BLaER1 treated with 17β-estradiol and CSF1 and Interleukin-3, amounts not matched to agents 10 nM and 100 nM (cell line): ENCODE data around the gene NRG3.
A peak's percentile ranks its signal among the peaks of the same experiment; 100 is the strongest.

Experiments
- H3K27ac ChIP-seq, 11 experiments: shearing (Covaris generic); formaldehyde crosslinking; 2 replicates each; pipeline ENCODE4 v1.8.1; 2022
- H3K27me3 ChIP-seq, 11 experiments: shearing (Covaris generic); formaldehyde crosslinking; 2 replicates each; pipeline ENCODE4 v1.8.1; 2022
- H3K36me3 ChIP-seq, 11 experiments: shearing (Covaris generic); formaldehyde crosslinking; 2 replicates each; pipeline ENCODE4 v1.8.1; 2022
- H3K4me1 ChIP-seq, 10 experiments: shearing (Covaris generic); formaldehyde crosslinking; 2 replicates each; pipeline ENCODE4 v1.8.1; 2022
- H3K4me2 ChIP-seq, 11 experiments: shearing (Covaris generic); formaldehyde crosslinking; 2 replicates each; pipeline ENCODE4 v1.8.1; 2022
- H3K4me3 ChIP-seq, 10 experiments: shearing (Covaris generic); formaldehyde crosslinking; 2 replicates each; pipeline ENCODE4 v1.8.1; 2022
- H3K9ac ChIP-seq, 11 experiments: shearing (Covaris generic); formaldehyde crosslinking; 2 replicates each; pipeline ENCODE4 v1.8.1; 2022
- H3K9me3 ChIP-seq, 11 experiments: shearing (Covaris generic); formaldehyde crosslinking; replicated peaks in 1 of 11; 2 replicates each; pipeline ENCODE4 v1.8.1; 2022
- H4K20me1 ChIP-seq, 11 experiments: shearing (Covaris generic); formaldehyde crosslinking; 2 replicates each; pipeline ENCODE4 v1.8.1; 2022
- Cebpa-rat ChIP-seq, 11 experiments: shearing (Covaris generic); IDR thresholded peaks; 2 replicates each; pipeline ENCODE4 v1.8.1; 2022

NRG3 gene

DNA sequence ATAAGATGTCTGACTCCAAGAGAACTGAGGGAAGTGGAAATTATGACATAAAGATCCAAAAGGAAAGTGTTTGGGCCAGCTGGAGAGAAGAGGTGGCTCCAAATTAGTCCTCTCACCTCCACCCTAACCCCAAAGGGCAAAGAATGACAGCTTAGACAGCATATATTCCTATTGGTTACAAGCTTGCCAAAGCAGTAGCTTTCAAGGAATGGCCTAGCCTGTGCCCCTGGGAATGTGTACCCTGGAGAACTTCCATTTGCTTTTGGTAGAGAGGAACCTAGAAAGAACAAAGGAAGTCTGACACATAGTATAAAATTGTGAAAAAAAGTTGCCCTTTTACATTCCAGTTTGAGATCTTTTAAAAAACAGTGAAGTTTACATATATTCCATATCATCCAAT is 11.2 kb upstream of the NRG3 start:
- Histone ChIP-seq H4K20me1 (no peaks in the 10 kb centered on the region; a peak in 1 of 22 replicates), H3K4me3 (no peak overlapping the region), H3K9me3 (peaks cover 0 to 17% (median 10%) of the 10 kb centered on the region in 11 experiments; a peak in 12 of 22 replicates), H3K36me3 (no peaks in the 10 kb centered on the region), H3K9ac (no peak overlapping the region), H3K27ac (no peak overlapping the region), H3K4me2 (no peak overlapping the region), H3K27me3 (no peaks in the 10 kb centered on the region), H3K4me1 (peaks cover 11 to 23% (median 19%) of the 10 kb centered on the region in 10 experiments)
- no peak for TF ChIP-seq Cebpa-rat (IDR thresholded peaks at IDR 0.05)

DNA sequence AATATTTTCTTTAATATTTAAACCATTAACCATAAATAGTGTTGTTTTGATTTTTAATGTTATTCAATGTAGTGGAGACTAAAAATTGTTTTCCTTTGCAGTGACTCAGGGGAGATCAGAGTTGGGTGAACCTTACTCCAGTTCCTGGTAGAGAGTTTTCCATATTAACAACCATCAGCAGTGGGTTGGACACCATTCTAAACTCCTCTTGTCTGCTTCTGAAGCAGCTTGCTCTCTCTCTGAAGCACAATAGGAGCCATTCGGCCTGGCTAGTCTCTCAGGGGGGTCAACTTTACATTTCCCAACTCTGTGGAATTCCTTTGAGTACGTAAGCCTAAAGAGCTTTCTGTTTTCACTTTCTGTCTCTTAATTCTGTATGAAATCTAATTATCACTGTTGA is 9.4 kb upstream of the NRG3 start:
- Histone ChIP-seq H3K4me1 (peaks cover 11 to 23% (median 19%) of the 10 kb centered on the region in 10 experiments), H4K20me1 (no peaks in the 10 kb centered on the region; a peak in 1 of 22 replicates), H3K36me3 (no peaks in the 10 kb centered on the region), H3K4me3 (no peak overlapping the region), H3K9me3 (peaks cover 0 to 17% (median 10%) of the 10 kb centered on the region in 11 experiments; a peak in 12 of 22 replicates), H3K27me3 (no peaks in the 10 kb centered on the region), H3K4me2 (peak overlapping the region in 4 of 11 experiments; percentile 38 to 80 (median 76); a peak in 4 of 22 replicates), H3K27ac (no peak overlapping the region), H3K9ac (no peak overlapping the region)
- TF ChIP-seq Cebpa-rat (IDR thresholded peaks at IDR 0.05) = no peak

DNA sequence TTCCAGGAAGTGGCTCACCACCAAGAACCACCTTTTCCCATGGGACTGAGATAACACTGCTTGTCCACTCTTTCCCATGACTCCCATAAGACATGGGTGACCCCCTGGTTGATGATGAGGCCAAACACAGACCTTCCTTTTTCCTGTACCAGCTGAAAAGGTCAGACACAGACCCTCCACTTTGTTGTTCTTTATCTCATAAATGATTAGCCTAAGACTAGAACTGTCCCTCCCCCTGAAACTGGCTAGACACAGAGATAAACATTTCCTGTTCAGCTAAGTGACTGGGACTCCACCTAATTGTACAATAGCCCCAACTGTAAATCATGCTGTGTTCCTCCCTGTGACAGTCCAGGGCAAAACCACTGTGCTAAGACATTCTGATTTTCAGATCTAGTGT is 8.2 kb upstream of the NRG3 start:
- Histone ChIP-seq H3K9ac (no peak overlapping the region), H3K27me3 (no peaks in the 10 kb centered on the region), H3K4me2 (peak overlapping the region; percentile 67 to 84 (median 77)), H3K9me3 (peaks cover 0 to 14% (median 10%) of the 10 kb centered on the region in 11 experiments; a peak in 12 of 22 replicates), H4K20me1 (peaks cover 0 to 2% (median 0%) of the 10 kb centered on the region in 11 experiments; a peak in 2 of 22 replicates), H3K36me3 (no peaks in the 10 kb centered on the region), H3K4me1 (peaks cover 14 to 28% (median 23%) of the 10 kb centered on the region in 10 experiments), H3K27ac (peak overlapping the region in 3 of 11 experiments; percentile 1 to 37 (median 16); a peak in 4 of 22 replicates), H3K4me3 (no peak overlapping the region)
- TF ChIP-seq Cebpa-rat (IDR thresholded peaks at IDR 0.05) = no peak

DNA sequence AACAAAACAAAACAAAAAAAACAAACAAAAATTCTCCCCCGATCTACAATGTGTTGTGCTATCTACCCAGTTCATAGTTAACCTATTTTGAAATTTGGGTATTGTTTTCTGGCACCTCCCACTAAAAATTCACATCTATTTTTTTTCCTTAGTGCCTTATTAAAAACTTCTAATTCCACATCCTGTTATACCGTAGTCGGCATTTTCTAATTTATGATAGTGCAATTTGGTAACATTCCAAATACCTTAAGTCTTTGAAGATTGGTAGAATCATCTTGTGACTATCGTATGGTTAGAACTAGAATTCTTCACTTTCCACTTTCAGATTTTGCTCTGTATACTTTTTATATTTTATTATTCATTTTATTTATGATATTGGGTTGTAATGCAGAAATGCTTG is 4.5 kb upstream of the NRG3 start:
- H3K27ac ChIP-seq = no peak overlapping the region
- H3K4me3 ChIP-seq = no peak overlapping the region
- peaks cover 28 to 51% (median 45%) of the 10 kb centered on the region in 10 experiments for H3K4me1 ChIP-seq
- no peak overlapping the region for H3K9ac ChIP-seq
- no peaks in the 10 kb centered on the region for H3K36me3 ChIP-seq
- H3K9me3 ChIP-seq = no peaks in the 10 kb centered on the region
- H3K4me2 ChIP-seq = no peak overlapping the region
- H4K20me1 ChIP-seq = peaks cover 0 to 22% (median 11%) of the 10 kb centered on the region in 11 experiments; a peak in 10 of 22 replicates
- peaks cover 0 to 29% (median 0%) of the 10 kb centered on the region in 11 experiments; a peak in 10 of 22 replicates for H3K27me3 ChIP-seq
- no peak for TF ChIP-seq Cebpa-rat (IDR thresholded peaks at IDR 0.05)

DNA sequence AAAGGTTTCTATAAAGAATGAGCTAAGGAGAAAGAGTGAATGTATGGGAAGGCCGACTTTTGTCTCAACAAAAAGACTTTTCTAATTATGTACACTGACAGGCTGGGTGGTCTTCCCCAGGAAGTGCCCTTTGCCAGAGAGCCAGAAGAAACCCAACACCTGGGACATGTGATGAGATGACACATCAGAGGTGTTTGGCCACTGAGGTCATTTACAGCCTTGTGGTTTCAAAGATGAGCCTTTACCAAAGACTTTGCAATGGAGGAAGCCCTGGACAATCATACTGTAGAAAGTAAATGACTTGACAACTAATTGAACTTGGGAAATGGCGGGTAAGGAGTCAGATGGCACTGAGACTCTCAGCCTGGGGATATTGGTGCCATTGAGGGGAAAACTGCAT is 3.4 kb upstream of the NRG3 start:
- H3K9me3 ChIP-seq = no peaks in the 10 kb centered on the region
- H3K9ac ChIP-seq = no peak overlapping the region
- H3K4me2 ChIP-seq = peak overlapping the region in 9 of 11 experiments; percentile 5 to 96 (median 61); a peak in 14 of 22 replicates
- peaks cover 0 to 29% (median 11%) of the 10 kb centered on the region in 11 experiments; a peak in 10 of 22 replicates for H4K20me1 ChIP-seq
- no peak overlapping the region for H3K4me3 ChIP-seq
- no peak for TF ChIP-seq Cebpa-rat (IDR thresholded peaks at IDR 0.05)
- no peak overlapping the region for H3K27ac ChIP-seq
- H3K4me1 ChIP-seq = peaks cover 25 to 50% (median 43%) of the 10 kb centered on the region in 10 experiments
- H3K27me3 ChIP-seq = peaks cover 0 to 40% (median 0%) of the 10 kb centered on the region in 11 experiments; a peak in 10 of 22 replicates
- H3K36me3 ChIP-seq = no peaks in the 10 kb centered on the region

DNA sequence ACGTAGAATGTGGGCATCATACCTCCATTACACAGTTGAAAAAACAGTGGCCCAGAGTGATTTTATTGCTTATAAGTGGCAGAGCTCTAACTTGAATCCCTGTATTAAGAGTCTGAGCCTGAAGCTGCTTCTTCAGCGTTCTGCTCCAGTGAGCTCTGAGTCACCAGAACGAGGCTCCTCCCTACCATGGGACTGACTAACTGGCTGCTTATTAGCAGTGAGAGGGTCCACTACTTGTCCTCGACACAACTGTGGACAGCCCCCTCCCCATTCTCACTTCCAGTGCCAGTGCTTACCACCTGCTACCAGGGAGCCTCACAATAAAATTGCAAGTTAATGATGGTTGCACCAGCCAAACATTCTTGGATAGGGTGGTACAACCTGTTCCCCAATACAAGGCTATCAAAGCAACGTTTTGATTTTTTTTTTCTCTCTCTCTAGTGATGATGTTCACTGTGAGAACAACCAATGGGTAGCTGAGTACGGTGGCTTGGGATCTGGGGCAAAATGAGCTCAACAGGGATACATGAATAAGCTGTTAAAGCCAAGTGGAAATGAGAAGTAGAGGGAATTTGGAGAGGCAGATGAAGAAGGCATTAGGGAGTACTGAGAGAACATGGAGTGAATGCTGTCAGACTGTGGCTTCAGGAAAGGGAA is 2.7 kb upstream of the NRG3 start:
- H4K20me1 ChIP-seq = peaks cover 0 to 37% (median 11%) of the 10 kb centered on the region in 11 experiments; a peak in 11 of 22 replicates
- peaks cover 0 to 47% (median 0%) of the 10 kb centered on the region in 11 experiments; a peak in 10 of 22 replicates for H3K27me3 ChIP-seq
- H3K36me3 ChIP-seq = no peaks in the 10 kb centered on the region
- H3K9ac ChIP-seq = no peak overlapping the region
- no peak overlapping the region for H3K27ac ChIP-seq
- H3K4me3 ChIP-seq = no peak overlapping the region
- no peak for TF ChIP-seq Cebpa-rat (IDR thresholded peaks at IDR 0.05)
- H3K4me2 ChIP-seq = peak overlapping the region in 10 of 11 experiments; percentile 41 to 96 (median 86); a peak in 21 of 22 replicates
- H3K4me1 ChIP-seq = peaks cover 17 to 50% (median 43%) of the 10 kb centered on the region in 10 experiments
- H3K9me3 ChIP-seq = no peaks in the 10 kb centered on the region

DNA sequence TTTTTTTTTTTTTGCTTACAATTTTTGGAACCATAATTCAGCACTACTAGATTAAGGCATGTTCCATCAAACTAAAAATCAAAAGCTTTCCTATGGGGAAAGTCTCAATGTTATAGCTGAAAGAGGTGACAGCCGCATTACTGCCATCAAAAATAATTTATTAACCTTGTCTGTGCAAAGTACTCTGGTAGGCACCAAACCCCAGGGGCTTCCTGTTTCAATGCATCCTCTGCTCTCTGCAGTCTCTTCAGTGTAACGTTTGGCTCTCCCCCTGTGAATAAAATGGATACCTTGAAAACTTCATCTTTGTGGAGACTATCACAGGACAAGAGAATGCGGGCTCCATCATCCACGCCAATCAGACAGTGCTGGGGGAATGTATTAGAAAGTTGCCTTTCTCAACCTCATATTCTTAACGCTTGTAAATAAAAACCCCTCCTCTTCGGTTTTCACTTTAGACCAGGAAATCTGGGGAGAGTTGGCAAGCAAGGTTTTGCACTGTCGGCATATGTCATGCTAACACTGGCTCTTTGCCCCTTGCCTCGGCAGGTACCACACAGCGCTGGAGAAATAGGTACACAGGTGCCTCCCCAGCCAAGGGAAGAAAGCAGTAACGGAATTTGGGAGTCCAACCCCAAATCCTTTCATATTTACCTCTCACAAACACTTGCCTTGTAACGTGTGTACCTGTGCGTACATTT is 1.6 kb upstream of the NRG3 start:
- Histone ChIP-seq H3K9ac (peak overlapping the region in 2 of 11 experiments; percentile 10 to 32; a peak in 1 of 22 replicates), H4K20me1 (peaks cover 0 to 45% (median 11%) of the 10 kb centered on the region in 11 experiments; a peak in 11 of 22 replicates), H3K36me3 (no peaks in the 10 kb centered on the region), H3K27me3 (peaks cover 0 to 55% (median 0%) of the 10 kb centered on the region in 11 experiments; a peak in 10 of 22 replicates), H3K4me3 (peak overlapping the region in 7 of 10 experiments; percentile 79 to 91 (median 85); a peak in 10 of 20 replicates), H3K4me1 (peaks cover 15 to 56% (median 49%) of the 10 kb centered on the region in 10 experiments), H3K27ac (no peak overlapping the region), H3K9me3 (no peaks in the 10 kb centered on the region), H3K4me2 (peak overlapping the region; percentile 83 to 99 (median 96); a peak in 21 of 22 replicates)
- no peak for TF ChIP-seq Cebpa-rat (IDR thresholded peaks at IDR 0.05)

DNA sequence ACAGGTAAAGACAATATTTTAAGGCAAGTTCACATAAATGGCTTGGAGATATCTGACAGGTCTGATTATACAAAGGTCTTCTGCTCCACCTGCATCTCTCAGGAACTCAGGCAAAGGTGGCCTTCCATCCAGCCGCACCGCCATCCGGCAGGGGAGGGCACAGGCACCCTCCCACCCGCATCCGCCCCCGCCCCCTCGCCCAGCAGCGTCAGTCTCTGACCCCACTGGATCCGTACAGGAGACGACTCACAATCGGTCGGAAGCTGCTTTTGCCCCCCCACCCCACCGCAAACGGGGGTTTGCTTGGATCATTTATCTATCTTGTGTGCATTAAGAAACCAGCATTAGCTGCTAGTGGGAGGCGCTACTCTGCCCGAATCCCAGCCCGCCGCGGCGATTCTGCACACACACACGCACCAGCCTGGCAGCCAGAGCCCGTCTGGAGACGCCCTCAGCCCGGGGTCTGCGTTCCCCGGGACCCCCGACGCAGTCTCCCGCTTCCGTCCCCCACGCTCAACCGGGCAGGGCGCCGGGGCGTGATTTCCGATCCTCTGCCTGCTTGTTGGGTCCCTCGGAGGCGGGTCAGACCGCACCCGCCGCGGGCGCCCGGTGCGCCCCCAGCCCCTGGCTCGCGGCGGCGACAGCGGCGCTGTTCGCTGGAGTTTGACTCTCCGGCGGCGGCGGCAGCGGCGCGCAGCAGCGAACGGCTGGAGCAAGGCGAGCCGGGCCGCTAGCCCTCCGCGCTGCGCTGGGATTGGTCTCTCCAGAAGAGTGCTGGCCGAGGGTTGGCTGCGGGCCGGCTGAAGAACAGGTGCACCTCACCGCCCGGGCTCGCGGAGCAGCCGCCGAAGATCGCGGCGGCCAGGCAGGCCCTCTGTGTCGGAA is 820 bp upstream of the NRG3 start:
- Histone ChIP-seq H4K20me1 (peaks cover 0 to 52% (median 11%) of the 10 kb centered on the region in 11 experiments; a peak in 11 of 22 replicates), H3K27ac (peak overlapping the region in 9 of 11 experiments; percentile 40 to 83 (median 66); a peak in 18 of 22 replicates), H3K4me1 (peaks cover 15 to 64% (median 49%) of the 10 kb centered on the region in 10 experiments), H3K4me3 (peak overlapping the region; percentile 61 to 91 (median 85)), H3K9me3 (no peaks in the 10 kb centered on the region), H3K36me3 (no peaks in the 10 kb centered on the region), H3K9ac (peak overlapping the region; percentile 53 to 89 (median 82)), H3K27me3 (peaks cover 0 to 55% (median 0%) of the 10 kb centered on the region in 11 experiments; a peak in 10 of 22 replicates), H3K4me2 (peak overlapping the region; percentile 83 to 99 (median 96))
- TF ChIP-seq Cebpa-rat (IDR thresholded peaks at IDR 0.05) = no peak
